Posterior cingulate gyrus (tissue), 11 donors: ENCODE data around the gene PGRMC2.
A peak's percentile ranks its signal among the peaks of the same experiment; 100 is the strongest.

Source experiments
- DNase-seq, 10 donors: peaks; one replicate each; pipeline versions ENCODE4 v3.0.0 to v3.0.0-alpha.2; 2020 to 2021; ENCODE audit warnings: mixed read lengths in 3 of 10
- intact Hi-C: fragments of 100-400 bp; cut with DNase I; formaldehyde crosslinking; loops from one replicate; pipeline ENCODE4 v1.15.1; 2023

Gene PGRMC2

DNA sequence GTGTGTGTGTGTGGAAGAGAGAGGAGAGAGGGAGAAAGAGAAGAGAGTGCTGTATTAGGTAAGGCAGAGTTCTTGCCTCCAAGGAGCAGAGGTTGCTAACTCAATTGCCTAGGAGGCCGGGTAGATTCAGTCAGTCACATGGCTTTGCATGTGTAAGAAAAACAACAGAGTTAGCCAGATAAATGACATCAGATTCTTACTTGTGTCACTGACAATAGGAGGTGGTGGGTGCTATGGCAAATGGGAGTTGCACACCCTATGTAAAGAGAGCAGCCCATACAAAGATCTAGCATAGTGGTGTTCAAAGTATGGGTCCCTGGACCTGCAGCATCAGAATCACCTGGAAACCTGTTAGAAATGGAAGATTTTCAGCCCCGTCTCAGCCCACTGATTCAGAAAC lies 14.4 kb upstream of the PGRMC2 start:
- intact Hi-C loops = no loop called here
- no peak for DNase-seq

DNA sequence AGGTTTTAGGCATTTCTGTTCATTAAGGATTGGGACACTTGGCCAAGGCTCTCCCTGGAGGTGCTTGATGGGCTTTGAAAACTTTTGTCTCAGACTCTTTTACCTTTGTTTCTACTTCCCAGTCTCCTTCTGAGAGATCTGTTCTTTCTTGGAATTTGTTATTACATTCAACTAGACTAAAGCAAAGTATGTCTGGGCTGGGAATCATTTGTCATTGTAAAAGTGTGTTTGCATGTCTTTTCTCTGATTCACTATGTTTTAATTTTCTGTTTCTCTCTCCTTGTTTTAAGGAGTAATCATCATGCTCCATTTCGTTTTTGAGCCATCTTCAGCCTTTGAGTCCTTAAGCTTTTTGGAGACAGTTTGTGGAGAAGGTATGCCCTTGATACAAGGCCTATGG lies 12.2 kb upstream of the PGRMC2 start:
- intact Hi-C loops = no loop called here
- no peak for DNase-seq

DNA sequence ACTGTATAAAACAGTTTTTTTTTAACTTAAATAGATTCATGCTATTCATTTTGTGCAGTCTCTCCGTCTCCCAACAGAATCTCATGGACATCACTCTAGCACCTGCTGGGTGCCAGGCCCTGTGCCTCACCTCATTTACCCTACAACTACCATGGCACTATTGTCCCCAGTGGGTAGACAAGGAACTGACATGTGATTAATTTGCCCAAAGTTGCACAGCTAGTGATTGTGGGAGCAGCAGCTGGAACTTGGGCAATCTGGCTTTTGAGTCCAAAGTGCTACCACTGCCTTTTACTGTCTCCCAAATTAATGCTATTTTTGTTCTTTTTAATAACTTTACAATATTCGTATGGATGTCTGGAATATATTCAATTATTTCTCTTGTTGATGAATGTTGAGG lies 11.2 kb upstream of the PGRMC2 start:
- DNase-seq = no peak
- intact Hi-C loops = no loop called here

- DNase-seq = no peak
- intact Hi-C loops = no loop called here
These were observed 10.6 kb upstream of the PGRMC2 start for GRCh38 chr4:128298146-128298758.

DNA sequence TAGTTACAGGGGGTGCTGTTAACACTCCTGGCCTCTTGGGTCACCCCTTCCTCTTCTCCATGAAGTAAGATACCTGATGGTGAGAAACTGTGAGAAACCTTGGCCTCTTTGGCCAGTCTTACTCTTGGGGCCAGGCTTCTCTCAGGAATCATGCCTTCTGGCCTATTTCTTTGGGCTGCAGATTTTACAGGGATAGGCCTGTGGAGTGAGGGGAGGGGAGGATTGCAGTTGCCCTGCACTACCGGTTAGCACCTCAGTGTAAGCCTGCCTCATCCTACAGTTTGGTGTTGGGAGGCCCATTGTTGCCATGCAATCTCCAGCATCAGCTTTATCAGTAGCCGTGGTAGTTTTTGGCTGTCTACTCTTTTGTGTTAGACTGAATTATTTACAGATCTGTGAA lies 7.6 kb upstream of the PGRMC2 start:
- intact Hi-C loops = no loop called here

GRCh38 chr4:128294464-128294863 lies 6.9 kb upstream of the PGRMC2 start:
- no peak for DNase-seq
- intact Hi-C loops = no loop called here

More for the DNA sequence above, 7.6 kb upstream of the PGRMC2 start:
- no peak for DNase-seq

DNA sequence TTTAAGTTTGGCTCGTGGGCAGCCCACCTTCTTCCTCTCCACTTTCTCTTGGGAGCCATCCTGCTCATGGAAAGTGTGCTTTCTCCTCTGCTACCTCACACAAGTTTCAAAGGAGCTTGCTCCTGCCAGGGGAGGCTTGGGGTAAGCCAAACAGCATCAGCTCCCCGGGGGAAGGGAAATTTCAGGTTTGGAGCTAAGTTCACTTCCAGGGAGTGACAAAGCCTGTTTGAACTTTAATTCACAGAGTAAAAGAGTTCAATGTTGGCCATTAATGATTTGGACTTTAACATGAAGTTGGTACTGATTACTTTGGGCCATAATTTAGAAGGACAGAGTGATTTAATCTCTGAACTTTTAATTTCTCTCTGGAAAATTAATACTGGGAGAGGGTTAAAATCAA lies 4.7 kb upstream of the PGRMC2 start:
- intact Hi-C loops = no loop called here
- no peak for DNase-seq

DNA sequence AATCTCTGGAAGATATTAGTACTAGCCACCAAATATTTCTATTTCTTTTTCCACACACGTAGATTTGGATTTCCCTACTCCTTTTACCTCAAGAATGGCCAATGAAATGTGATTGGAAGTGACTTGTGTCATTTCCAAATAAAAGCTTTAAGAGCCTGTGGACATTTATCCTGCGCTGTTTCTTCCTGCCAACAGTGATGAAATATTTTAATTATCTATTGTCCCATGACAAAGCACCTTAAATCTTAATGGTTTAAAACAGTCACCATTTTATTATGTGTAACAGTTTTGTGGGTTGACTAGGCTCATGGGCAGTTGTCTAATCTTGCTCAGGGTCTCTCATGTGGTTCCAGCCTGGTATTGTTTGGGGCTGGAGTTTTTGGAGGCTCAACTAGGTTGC lies 3.5 kb upstream of the PGRMC2 start:
- intact Hi-C loops = no loop called here
- no peak for DNase-seq

DNA sequence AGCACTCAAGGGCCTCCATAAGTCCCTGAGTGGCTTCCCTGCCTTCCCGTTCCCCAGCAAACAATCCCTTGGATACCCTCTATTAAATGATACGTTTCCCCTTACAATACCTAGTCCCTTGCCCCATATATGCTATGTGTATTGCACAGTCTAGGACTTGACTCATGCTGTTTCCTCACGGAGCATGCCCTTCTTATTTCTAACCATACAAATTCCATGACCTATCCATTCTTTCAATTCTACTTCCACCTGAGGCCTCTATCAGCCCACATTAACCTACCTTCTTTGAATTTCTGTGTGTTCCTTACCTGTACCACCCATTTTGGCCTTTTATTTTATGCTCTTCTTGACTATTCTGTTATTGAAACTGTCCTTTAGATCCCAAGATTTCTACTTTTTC lies 2.9 kb upstream of the PGRMC2 start:
- no peak for DNase-seq
- intact Hi-C loops = no loop called here

DNA sequence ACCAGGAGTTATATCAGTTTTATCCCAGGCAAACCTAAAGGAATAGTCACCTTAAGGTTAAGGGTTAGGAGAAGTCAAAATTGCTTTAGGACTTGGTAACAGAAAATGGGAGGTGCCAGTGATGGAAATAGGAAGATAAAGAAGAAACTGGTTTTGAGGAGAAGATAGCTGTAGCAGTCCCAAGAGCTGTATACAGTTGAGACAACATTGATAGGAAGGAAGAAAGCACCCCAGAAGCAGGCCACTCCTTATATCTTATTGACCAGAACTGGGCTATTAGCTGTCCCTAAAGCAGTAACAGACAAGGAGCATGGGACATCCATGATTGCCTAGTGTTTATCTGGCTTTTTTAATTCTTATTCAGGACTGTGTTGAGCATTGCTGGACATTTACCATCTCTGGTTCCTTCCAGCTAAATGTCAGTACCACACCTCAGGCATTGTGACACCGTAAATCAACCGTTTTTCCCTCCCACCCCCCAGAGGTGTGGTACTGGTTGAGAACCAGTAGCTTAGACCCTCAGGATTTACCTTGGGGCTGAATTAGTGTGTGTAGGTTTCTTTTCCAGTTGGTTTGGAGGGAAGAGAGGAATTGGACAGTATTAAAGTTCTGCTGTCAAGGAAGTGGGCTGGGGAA lies 2.0 kb upstream of the PGRMC2 start:
- intact Hi-C loops = loop anchor here (5.0 kb wide), 3 partner anchors 98 to 803 kb away; partner anchors contain the start of gene SCLT1
- DNase-seq = no peak

GRCh38 chr4:128288689-128289106 lies 1.1 kb upstream of the PGRMC2 start:
- intact Hi-C loops = loop anchor here (5.0 kb wide), 3 partner anchors 99 to 804 kb away; partner anchors contain the start of gene SCLT1
- no peak for DNase-seq

DNA sequence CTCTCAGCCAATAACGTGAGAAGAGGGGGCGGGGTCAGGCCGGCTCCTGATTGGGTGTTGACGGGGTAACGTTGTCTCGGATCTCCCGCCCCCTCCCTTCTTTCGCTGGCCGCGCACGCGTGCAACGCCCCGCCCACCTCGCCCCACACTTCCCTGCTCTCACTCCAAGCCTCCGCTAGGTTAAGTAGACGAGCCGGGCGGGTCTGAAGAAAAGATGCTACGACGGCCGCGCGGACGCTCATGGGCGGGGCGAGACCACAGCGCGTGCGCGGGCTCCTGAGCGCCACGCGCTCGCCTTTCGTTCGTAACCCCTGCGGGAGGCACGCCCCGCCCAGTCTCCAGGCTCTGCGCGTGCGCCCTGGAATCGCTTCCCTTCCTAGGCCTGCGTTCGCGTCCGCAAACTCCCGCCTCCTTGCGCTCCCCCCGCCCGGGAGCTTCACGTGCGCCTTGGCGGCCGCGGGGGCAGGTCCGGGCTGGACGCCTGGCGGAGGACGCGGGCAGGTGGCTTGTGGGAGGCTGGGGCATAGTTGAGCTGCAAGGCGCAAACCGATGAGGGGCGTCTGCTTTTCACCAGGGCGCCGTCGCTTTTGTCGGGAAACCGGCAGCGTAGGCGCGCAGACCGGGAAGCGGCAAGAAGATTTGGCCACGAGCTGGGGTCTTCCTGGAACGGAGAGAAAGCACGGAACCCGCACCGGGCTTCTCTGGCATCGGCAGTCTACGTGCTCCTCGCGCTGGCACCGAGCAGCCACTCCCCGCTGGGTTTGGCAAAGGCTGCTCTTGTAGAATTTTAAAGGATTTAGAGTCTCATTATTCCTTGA lies 467 bp upstream of the PGRMC2 start:
- intact Hi-C loops = loop anchor here (5.0 kb wide), 3 partner anchors 99 to 804 kb away; partner anchors contain the start of gene SCLT1
- peak; percentile 96 to 99 (median 98) for DNase-seq

- intact Hi-C loops = loop anchor here (5.0 kb wide), 3 partner anchors 101 to 806 kb away; partner anchors contain the start of gene SCLT1
- DNase-seq = no peak
These were observed 1.0 kb downstream of the PGRMC2 start for GRCh38 chr4:128286474-128287058.

DNA sequence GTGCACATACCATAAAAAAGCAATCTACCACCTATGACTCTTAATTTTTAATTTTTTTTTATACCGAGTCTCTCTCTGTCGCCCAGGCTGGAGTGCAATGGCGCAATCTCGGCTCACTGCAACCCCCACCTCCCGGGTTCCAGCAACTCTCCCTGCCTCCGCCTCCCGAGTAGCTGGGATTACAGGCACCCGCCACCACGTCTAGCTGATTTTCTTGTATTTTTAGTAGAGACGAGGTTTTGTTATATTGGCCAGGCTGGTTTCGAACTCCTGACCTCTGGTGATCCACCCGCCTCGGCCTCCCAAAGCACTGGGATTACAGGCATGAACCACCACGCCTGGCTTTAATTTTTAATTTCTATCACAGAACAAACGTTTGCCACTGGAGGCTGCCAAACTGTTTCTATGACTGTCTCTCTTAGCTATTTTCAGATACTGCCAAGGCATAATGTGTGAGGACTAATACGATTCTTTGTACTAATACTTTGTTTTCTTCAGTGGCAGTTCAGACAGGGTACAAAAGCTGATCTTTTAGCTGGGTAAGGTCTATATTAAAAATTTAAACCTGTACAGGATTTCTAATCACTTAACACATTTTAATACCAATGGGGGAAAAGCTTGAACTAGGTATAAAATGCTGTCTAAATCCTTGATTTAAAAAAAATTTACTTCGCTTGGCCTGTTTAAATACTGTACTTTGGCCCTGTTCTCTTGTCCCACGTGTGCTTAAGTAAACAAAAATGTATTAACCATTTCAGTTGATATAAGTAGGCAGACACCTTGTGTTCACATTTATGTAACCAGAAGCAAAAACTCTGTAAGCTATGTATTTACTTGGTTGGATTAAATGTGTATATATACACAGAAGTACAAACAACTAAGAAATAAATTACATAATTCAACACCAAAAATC lies 2.3 kb downstream of the PGRMC2 start:
- intact Hi-C loops = loop anchor here (5.0 kb wide), 3 partner anchors 102 to 807 kb away; partner anchors contain the start of gene SCLT1
- DNase-seq = no peak

- DNase-seq = no peak
- intact Hi-C loops = no loop called here
These were observed 3.3 kb downstream of the PGRMC2 start for GRCh38 chr4:128284317-128284716.

GRCh38 chr4:128283071-128283470 lies 4.5 kb downstream of the PGRMC2 start:
- no peak for DNase-seq
- intact Hi-C loops = no loop called here

DNA sequence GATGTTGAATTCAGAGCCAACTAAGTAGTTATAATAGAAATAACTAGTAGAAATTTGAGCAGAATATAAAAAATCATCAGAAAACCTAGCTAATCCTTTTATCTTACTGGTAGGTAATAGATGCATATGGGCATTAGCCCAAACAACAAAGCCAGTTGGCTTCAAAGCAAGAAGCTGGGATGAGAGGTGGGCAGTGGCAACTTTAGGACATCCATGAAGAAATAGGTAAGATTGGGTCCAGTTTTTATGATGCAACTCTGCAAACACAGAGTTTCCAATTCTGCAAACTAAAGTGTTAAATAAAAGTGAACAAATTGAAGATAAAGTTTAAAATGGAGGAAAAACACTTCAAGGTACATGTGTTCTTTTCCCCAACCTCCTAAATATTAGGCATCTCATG lies 5.1 kb downstream of the PGRMC2 start:
- no peak for DNase-seq
- intact Hi-C loops = no loop called here

DNA sequence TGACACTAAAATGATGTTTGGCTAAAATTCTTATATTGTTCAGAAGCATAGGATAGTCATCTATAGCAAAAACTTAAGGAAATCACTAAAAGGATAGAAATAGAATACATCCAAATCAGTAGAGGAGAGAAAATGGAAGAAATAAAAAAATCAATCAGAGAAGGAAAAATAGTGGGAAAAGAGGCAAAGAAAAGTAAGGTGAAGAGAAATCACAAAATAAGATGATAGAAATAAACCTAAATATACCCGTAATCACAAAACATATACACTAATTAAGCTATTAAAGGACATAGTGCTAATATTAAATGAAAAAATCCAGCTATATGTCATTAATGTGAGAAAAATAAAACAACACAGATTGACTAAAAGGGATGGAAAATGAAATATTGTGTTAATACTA lies 6.3 kb downstream of the PGRMC2 start:
- intact Hi-C loops = no loop called here
- DNase-seq = no peak

DNA sequence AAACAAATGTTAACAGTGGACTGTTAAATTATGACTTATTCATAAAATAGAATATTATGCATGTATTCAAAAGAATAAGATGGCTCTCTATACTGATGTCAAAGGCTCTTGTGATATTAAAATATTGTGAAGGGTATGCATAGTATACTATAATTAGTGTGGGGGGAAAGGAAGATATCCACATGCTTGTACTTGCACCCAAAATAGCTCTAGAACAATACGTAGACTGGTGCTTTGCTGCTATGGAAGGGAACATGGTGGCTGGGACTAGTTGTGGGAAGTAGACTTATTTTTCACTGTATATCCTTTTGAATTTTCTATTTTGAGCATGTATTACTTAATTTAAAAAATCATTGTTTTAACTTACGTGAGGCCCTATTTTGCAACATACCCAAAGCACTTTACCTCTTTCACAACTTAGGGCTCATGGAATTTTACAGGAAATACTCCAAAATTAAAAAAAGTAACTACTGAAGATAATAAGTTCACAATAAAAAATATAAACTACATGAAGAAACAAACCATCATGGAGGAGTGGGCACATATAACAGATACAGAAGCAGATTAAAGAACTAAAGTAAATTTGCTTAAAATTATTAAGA lies 7.9 kb downstream of the PGRMC2 start:
- DNase-seq = no peak
- intact Hi-C loops = no loop called here

- intact Hi-C loops = no loop called here
- no peak for DNase-seq
These were observed 9.8 kb downstream of the PGRMC2 start for GRCh38 chr4:128277856-128278255.
